ENCODE data around the gene CACNA2D3.

GRCh38 chr3:54764911-54765310 lies 642.6 kb downstream of the CACNA2D3 start:
- no peak for TF ChIP-seq CTCF (conservative IDR thresholded peaks at IDR 0.05 in 1 of 2, IDR thresholded peaks at IDR 0.05 in 1 of 2; ENCODE audit: extremely low read depth in 1 of 2, insufficient read depth in 1 of 2, low read depth in 1 of 2, low read length in 2 of 2)
- TF ChIP-seq EZH2 (IDR thresholded peaks at IDR 0.05; ENCODE audit: borderline replicate concordance, low read length) = no peak
